Natural killer cell (primary cell): Measurements from ENCODE around the gene HSPG2. TPM values are rescaled to one million over a fixed set of nuclear protein-coding genes. Genes with fewer than 3 reads are reported as not detected.

ENCODE experiments used
- ATAC-seq, 3 donors: fragments of 150-1000 bp in 2 of 3; fragments of 200-7000 bp in 1 of 3; cut with Tn5 transposase; 1 replicate in 1 of 3; 2 replicates in 2 of 3; pipeline ENCODE4 v1.10.0; 2021; ENCODE audit warnings: mild to moderate bottlenecking in 2 of 3, moderate library complexity in 2 of 3
- DNase-seq, 2 donors: peaks; one replicate each; pipeline versions ENCODE4 v3.0.0 to v3.0.0-alpha.2; 2013 to 2021; ENCODE audit warnings: mixed read lengths in 1 of 2
- H3K27ac ChIP-seq: one replicate; pipeline ENCODE4 v1.5.1; 2013; ENCODE audit warnings: mild to moderate bottlenecking, low read length
- H3K27me3 ChIP-seq: one replicate; pipeline ENCODE4 v1.6.1; 2013; ENCODE audit warnings: low read length; ENCODE audit not compliant: control insufficient read depth, insufficient read depth
- H3K36me3 ChIP-seq: one replicate; pipeline ENCODE4 v1.6.1; 2013; ENCODE audit warnings: low read length; ENCODE audit not compliant: control insufficient read depth, insufficient read depth
- H3K4me1 ChIP-seq: one replicate; pipeline ENCODE4 v1.6.1; 2013; ENCODE audit warnings: low read length; ENCODE audit not compliant: control insufficient read depth, insufficient read depth
- H3K4me3 ChIP-seq: one replicate; pipeline ENCODE4 v1.5.1; 2013; ENCODE audit warnings: low read length
- H3K9me3 ChIP-seq: one replicate; pipeline ENCODE4 v1.6.1; 2013; ENCODE audit warnings: low read length; ENCODE audit not compliant: control insufficient read depth, insufficient read depth
- H3K27ac Mint-ChIP-seq, 2 donors: one replicate each; pipeline ENCODE4 v1.8.0; 2022; ENCODE audit warnings: mild to moderate bottlenecking in 2 of 2, mixed read lengths in 2 of 2, moderate library complexity in 1 of 2
- H3K27me3 Mint-ChIP-seq, 2 donors: one replicate each; pipeline ENCODE4 v1.8.0; 2022; ENCODE audit warnings: low read depth in 2 of 2, mixed read lengths in 2 of 2
- H3K36me3 Mint-ChIP-seq: one replicate; pipeline ENCODE4 v1.8.0; 2022; ENCODE audit warnings: mixed read lengths
- H3K4me1 Mint-ChIP-seq, 2 donors: one replicate each; pipeline ENCODE4 v1.8.0; 2022; ENCODE audit warnings: mixed read lengths in 2 of 2
- H3K4me3 Mint-ChIP-seq: one replicate; pipeline ENCODE4 v1.8.0; 2022; ENCODE audit warnings: mild to moderate bottlenecking, moderate library complexity, mixed read lengths
- H3K9me3 Mint-ChIP-seq, 2 donors: one replicate each; pipeline ENCODE4 v1.8.0; 2022; ENCODE audit warnings: mixed read lengths in 2 of 2
- WGBS: methylation state at CpG from one replicate; pipeline ENCODE4 v1.1.7; 2013; ENCODE audit warnings: missing lambda C conversion rate; ENCODE audit not compliant: insufficient coverage; 5-methylcytosine and 5-hydroxymethylcytosine counted together
- intact Hi-C: fragments of 100-400 bp; cut with micrococcal nuclease; formaldehyde crosslinking; loops from one replicate; pipeline ENCODE4 v1.14.2; 2022
- total RNA-seq, 4 donors: library from RNA; stranded (reverse); fragments of 120-200 nt in 1 of 4; gene quantifications; one replicate each; pipeline versions ENCODE4 v1.2.3 to v1.2.4, GENCODE V29; 2013 to 2022
- TF ChIP-seq, protein P1 (sequence below): fragments of 200-600 bp; IDR thresholded peaks from one replicate; pipeline ENCODE4 v1.8.0; 2022; ENCODE audit warnings: antibody characterized with exemption

Gene HSPG2
- total RNA-seq, 3 donors from 2014 or later (not counting 1 experiment from before 2014, with no cell fraction given), result 0.54 to 0.93 (median 0.90) TPM

DNA sequence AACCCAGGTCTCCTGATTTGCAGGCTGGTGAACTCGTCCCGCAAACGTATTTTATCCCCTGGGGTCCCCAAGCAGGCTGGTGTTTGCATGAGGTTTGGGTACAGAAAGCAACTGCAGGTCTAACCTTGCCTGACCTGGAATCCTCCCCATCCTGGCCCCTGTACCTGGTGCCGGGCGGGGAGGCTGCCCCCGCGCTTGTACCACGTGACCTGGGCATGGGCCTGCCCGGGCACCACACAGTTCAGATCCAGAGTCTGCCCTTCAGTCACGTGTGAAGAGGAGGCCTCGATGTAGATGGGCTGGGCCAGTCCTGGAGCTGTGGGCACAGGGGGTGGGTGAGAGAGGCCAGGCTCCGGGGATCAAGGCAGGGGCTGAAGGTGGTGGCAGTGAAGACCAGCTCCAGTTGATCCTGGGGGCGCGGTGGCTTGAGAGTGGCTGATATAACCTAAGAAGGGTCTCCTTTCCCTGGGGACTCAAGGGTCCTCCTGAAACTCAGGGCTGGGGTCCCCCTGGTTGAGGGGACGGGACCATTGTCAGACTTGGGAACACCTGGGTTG lies 94.4 kb downstream of the HSPG2 start:
- DNase-seq, result no peak
- intact Hi-C loops, result no loop called here

DNA sequence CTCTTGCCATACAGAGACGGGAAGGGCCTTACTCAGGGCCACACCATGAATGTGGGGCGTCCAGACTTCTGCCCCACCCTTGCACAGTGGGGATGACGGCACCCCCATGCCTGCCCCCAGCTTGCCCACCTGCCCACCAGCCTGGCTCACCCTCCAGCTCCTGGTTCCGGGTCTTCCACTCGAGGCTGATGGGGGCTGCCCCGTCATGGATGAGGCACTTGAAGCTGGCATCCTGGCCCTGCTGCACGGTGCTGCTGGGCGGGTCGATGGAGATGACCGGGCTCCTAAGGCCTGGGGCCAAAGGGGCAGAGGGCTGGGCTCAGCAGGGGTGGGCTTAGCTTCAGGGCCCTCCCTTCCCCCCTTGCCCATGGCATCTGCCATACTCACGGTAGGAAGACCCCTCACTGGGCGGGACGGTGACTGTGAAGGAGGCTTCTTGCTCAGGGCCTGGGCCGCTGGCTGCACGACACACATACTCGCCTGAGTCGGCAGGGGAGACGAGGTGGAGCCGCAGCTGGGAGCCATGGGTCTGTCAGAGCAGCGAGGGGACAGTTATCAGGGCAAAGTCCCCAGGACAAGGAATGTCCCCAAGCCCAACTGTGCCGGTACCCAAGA lies 95.2 kb downstream of the HSPG2 start:
- H3K27me3 Mint-ChIP-seq, result no peaks in the 10 kb centered on the region
- Histone ChIP-seq H3K4me1 (no peaks in the 10 kb centered on the region), H3K9me3 (no peaks in the 10 kb centered on the region), H3K27ac (no peak overlapping the region), H3K27me3 (no peaks in the 10 kb centered on the region), H3K4me3 (no peak overlapping the region), H3K36me3 (no peaks in the 10 kb centered on the region)
- no peaks in the 10 kb centered on the region for H3K36me3 Mint-ChIP-seq
- no peaks in the 10 kb centered on the region for H3K4me1 Mint-ChIP-seq
- WGBS, result 94% methylated on average over 21 of the region's 21 CpGs
- TF ChIP-seq, protein P1, sequence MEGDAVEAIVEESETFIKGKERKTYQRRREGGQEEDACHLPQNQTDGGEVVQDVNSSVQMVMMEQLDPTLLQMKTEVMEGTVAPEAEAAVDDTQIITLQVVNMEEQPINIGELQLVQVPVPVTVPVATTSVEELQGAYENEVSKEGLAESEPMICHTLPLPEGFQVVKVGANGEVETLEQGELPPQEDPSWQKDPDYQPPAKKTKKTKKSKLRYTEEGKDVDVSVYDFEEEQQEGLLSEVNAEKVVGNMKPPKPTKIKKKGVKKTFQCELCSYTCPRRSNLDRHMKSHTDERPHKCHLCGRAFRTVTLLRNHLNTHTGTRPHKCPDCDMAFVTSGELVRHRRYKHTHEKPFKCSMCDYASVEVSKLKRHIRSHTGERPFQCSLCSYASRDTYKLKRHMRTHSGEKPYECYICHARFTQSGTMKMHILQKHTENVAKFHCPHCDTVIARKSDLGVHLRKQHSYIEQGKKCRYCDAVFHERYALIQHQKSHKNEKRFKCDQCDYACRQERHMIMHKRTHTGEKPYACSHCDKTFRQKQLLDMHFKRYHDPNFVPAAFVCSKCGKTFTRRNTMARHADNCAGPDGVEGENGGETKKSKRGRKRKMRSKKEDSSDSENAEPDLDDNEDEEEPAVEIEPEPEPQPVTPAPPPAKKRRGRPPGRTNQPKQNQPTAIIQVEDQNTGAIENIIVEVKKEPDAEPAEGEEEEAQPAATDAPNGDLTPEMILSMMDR, result no peak
- ATAC-seq (no peak), DNase-seq (no peak)
- H3K9me3 Mint-ChIP-seq, result no peaks in the 10 kb centered on the region
- no peak overlapping the region for H3K27ac Mint-ChIP-seq
- no peak overlapping the region for H3K4me3 Mint-ChIP-seq
- intact Hi-C loops, result no loop called here

More for the DNA sequence above, 94.4 kb downstream of the HSPG2 start:
- Mint-ChIP-seq H3K27ac (no peak overlapping the region), H3K27me3 (no peaks in the 10 kb centered on the region), H3K4me1 (no peaks in the 10 kb centered on the region), H3K36me3 (no peaks in the 10 kb centered on the region), H3K4me3 (no peak overlapping the region), H3K9me3 (no peaks in the 10 kb centered on the region)
- TF ChIP-seq, protein P1, result no peak
- Histone ChIP-seq H3K9me3 (no peaks in the 10 kb centered on the region), H3K36me3 (no peaks in the 10 kb centered on the region), H3K27me3 (no peaks in the 10 kb centered on the region), H3K4me3 (no peak overlapping the region), H3K4me1 (no peaks in the 10 kb centered on the region), H3K27ac (no peak overlapping the region)
- no peak for ATAC-seq
- 87% methylated on average over 15 of the region's 15 CpGs for whole genome bisulfite sequencing

DNA sequence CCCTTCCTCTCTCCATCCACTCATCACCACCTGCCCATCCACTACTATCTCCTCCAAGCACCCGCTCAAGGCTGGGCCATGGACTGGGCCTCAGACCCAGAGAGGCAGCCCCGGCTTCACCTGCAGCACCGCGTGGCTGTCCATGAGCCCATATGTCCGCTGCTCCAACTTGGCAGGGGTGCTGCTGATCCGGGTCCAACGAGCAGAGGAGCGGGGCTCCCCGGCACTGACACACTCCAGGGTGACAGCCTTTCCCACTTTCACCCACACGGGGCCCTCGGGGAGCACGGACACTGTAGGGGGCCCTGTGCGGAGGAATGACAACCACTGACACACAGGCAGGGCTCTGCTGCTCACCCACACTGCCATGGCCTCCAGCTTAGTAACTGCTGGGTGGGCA lies 96.1 kb downstream of the HSPG2 start:
- Mint-ChIP-seq H3K4me3 (no peak overlapping the region), H3K4me1 (no peaks in the 10 kb centered on the region), H3K36me3 (no peaks in the 10 kb centered on the region), H3K9me3 (no peaks in the 10 kb centered on the region), H3K27me3 (no peaks in the 10 kb centered on the region), H3K27ac (no peak overlapping the region)
- WGBS, result 93% methylated on average over 13 of the region's 13 CpGs
- DNase-seq, result no peak
- Histone ChIP-seq H3K9me3 (no peaks in the 10 kb centered on the region), H3K4me1 (no peaks in the 10 kb centered on the region), H3K27ac (no peak overlapping the region), H3K27me3 (no peaks in the 10 kb centered on the region), H3K4me3 (no peak overlapping the region), H3K36me3 (no peaks in the 10 kb centered on the region)
- TF ChIP-seq, protein P1, result no peak
- no peak for ATAC-seq
- intact Hi-C loops, result no loop called here
